SK-N-SH treated with all-trans-retinoic acid at 6 μM for 48 hours (cell line): ENCODE results near the gene ZFAND5.

ENCODE experiments used
- ATAC-seq: fragments of 200-7000 bp; cut with Tn5 transposase; 3 replicates; pipeline ENCODE4 v1.9.1; 2020; ENCODE audit warnings: mild to moderate bottlenecking, moderate library complexity
- ARNTL ChIP-seq: fragments of 450-650 bp; formaldehyde crosslinking; IDR thresholded peaks from 2 replicates; pipeline ENCODE4 v1.5.0; 2020; ENCODE audit warnings: low read depth, mild to moderate bottlenecking, moderate library complexity, borderline replicate concordance
- CSDC2 ChIP-seq: fragments of 250-450 bp; sonication (Bioruptor Pico); IDR thresholded peaks from 2 replicates; pipeline ENCODE4 v1.5.0; 2020; ENCODE audit warnings: mild to moderate bottlenecking, moderate library complexity
- ESRRG ChIP-seq: fragments of 250-450 bp; sonication (Bioruptor Pico); IDR thresholded peaks from 2 replicates; pipeline ENCODE4 v1.6.1; 2021; ENCODE audit warnings: mild to moderate bottlenecking
- GLIS3 ChIP-seq: fragments of 250-450 bp; sonication (Bioruptor Pico); IDR thresholded peaks from 2 replicates; pipeline ENCODE4 v1.5.0; 2020; ENCODE audit warnings: mild to moderate bottlenecking, moderate library complexity
- ISL1 ChIP-seq: fragments of 250-450 bp; sonication (Bioruptor Pico); IDR thresholded peaks from 2 replicates; pipeline ENCODE4 v2.1.2; 2022; ENCODE audit warnings: mild to moderate bottlenecking, moderate library complexity
- OSR1 ChIP-seq: fragments of 250-450 bp; sonication (Bioruptor Pico); IDR thresholded peaks from 2 replicates; pipeline ENCODE4 v1.8.0; 2022; ENCODE audit warnings: moderate library complexity, mild to moderate bottlenecking, inconsistent platforms
- PPARA ChIP-seq: fragments of 250-450 bp; sonication (Bioruptor Pico); IDR thresholded peaks from 2 replicates; pipeline ENCODE4 v1.5.0; 2020; ENCODE audit warnings: mild to moderate bottlenecking, borderline replicate concordance
- RARB ChIP-seq: fragments of 250-450 bp; sonication (Bioruptor Pico); IDR thresholded peaks from 2 replicates; pipeline ENCODE4 v1.8.0; 2021; ENCODE audit warnings: mild to moderate bottlenecking, moderate library complexity
- SNAI2 ChIP-seq: fragments of 250-450 bp; sonication (Bioruptor Pico); IDR thresholded peaks from 2 replicates; pipeline ENCODE4 v1.5.0; 2020; ENCODE audit warnings: mild to moderate bottlenecking, moderate library complexity
- TCF4 ChIP-seq: fragments of 250-450 bp; sonication (Bioruptor Pico); IDR thresholded peaks from 2 replicates; pipeline ENCODE4 v1.8.0; 2021; ENCODE audit warnings: mild to moderate bottlenecking, moderate library complexity, borderline replicate concordance
- TOX ChIP-seq: fragments of 250-450 bp; sonication (Bioruptor Pico); IDR thresholded peaks from 2 replicates; pipeline ENCODE4 v1.8.0; 2021; ENCODE audit warnings: mild to moderate bottlenecking, moderate library complexity, borderline replicate concordance
- ZC3H10 ChIP-seq: fragments of 250-450 bp; sonication (Bioruptor Pico); IDR thresholded peaks from 2 replicates; pipeline ENCODE4 v1.5.1; 2021; ENCODE audit warnings: mild to moderate bottlenecking, moderate library complexity
- ZFP3 ChIP-seq: fragments of 250-450 bp; sonication (Bioruptor Pico); IDR thresholded peaks from 2 replicates; pipeline ENCODE4 v1.5.0; 2020; ENCODE audit warnings: mild to moderate bottlenecking, moderate library complexity
- ZFP30 ChIP-seq: fragments of 450-650 bp; formaldehyde crosslinking; IDR thresholded peaks from 2 replicates; pipeline ENCODE4 v1.5.0; 2022; ENCODE audit warnings: mild to moderate bottlenecking, moderate library complexity
- ZNF565 ChIP-seq: fragments of 450-650 bp; formaldehyde crosslinking; conservative IDR thresholded peaks from 2 replicates; pipeline ENCODE4 v1.5.0; 2020; ENCODE audit warnings: low read depth, mild to moderate bottlenecking, moderate library complexity
- ZNF70 ChIP-seq: fragments of 450-650 bp; formaldehyde crosslinking; IDR thresholded peaks from 2 replicates; pipeline ENCODE4 v1.5.0; 2020; ENCODE audit warnings: mild to moderate bottlenecking, moderate library complexity
- ZNF8 ChIP-seq: fragments of 450-650 bp; formaldehyde crosslinking; IDR thresholded peaks from 2 replicates; pipeline ENCODE4 v1.5.0; 2020; ENCODE audit warnings: mild to moderate bottlenecking, moderate library complexity
- TF ChIP-seq, protein P1 (sequence below): fragments of 250-450 bp; sonication (Bioruptor Pico); IDR thresholded peaks from 2 replicates; pipeline ENCODE4 v1.5.1; 2021; ENCODE audit warnings: mild to moderate bottlenecking, moderate library complexity
- TF ChIP-seq, protein P2 (sequence below): fragments of 250-450 bp; sonication (Bioruptor Pico); IDR thresholded peaks from 2 replicates; pipeline ENCODE4 v1.8.0; 2021; ENCODE audit warnings: low read depth, mild to moderate bottlenecking, moderate library complexity, borderline replicate concordance
- TF ChIP-seq, protein P3 (sequence below): fragments of 250-450 bp; sonication (Bioruptor Pico); IDR thresholded peaks from 2 replicates; pipeline ENCODE4 v1.5.0; 2020; ENCODE audit warnings: mild to moderate bottlenecking, moderate library complexity
- TF ChIP-seq, protein P4 (sequence below): fragments of 250-450 bp; sonication (Bioruptor Pico); IDR thresholded peaks from 2 replicates; pipeline ENCODE4 v1.8.0; 2020; ENCODE audit warnings: mild to moderate bottlenecking, moderate library complexity, borderline replicate concordance

Gene ZFAND5

DNA sequence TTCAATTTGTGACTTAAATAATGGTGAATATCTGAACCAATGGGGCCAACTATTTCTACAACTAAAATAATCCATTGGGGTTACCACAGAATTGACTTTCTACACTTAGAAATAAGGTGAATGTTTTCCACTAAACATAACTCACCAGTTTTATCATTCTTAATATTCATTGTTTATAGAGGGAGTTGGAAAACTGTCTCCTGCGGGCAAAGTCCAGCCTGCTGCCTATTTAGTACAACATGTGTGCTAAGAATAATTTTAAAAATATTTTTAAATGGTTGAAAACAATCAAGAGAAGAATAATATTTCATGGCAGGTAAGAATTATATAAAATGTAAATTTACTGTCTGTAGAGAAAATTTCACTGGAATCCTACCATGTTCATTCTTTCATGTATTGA, 45.2 kb upstream of the ZFAND5 start (continued):
- TF ChIP-seq RARB (CRISPR knock-in tag) = no peak
- TF ChIP-seq, protein P1, sequence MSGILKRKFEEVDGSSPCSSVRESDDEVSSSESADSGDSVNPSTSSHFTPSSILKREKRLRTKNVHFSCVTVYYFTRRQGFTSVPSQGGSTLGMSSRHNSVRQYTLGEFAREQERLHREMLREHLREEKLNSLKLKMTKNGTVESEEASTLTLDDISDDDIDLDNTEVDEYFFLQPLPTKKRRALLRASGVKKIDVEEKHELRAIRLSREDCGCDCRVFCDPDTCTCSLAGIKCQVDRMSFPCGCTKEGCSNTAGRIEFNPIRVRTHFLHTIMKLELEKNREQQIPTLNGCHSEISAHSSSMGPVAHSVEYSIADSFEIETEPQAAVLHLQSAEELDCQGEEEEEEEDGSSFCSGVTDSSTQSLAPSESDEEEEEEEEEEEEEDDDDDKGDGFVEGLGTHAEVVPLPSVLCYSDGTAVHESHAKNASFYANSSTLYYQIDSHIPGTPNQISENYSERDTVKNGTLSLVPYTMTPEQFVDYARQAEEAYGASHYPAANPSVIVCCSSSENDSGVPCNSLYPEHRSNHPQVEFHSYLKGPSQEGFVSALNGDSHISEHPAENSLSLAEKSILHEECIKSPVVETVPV (CRISPR knock-in tag) = no peak
- TF ChIP-seq, all 23 proteins: peak for 0

DNA sequence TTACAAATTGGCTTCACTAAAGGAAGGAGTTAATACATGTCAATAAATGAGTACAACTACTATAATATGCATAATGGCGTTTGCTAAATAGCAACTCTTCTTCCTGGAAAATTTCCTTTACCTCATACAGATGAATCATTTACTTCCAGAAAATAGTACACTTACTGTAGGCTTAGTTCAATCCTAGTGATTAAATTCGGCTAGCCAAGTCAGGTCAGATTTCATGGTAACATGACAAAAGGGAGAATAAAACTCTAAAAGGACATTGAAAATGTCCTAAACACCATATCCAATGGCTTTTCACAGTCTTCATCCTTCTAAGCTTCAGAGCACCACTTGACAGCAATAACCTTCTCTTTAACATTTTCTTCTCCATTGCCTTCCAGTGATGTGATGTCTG, 42.1 kb upstream of the ZFAND5 start:
- no peak for ATAC-seq
- TF ChIP-seq CSDC2 (CRISPR knock-in tag) (no peak), PPARA (CRISPR knock-in tag) (no peak), ZFP30 (CRISPR knock-in tag) (no peak)
- TF ChIP-seq, protein P2, sequence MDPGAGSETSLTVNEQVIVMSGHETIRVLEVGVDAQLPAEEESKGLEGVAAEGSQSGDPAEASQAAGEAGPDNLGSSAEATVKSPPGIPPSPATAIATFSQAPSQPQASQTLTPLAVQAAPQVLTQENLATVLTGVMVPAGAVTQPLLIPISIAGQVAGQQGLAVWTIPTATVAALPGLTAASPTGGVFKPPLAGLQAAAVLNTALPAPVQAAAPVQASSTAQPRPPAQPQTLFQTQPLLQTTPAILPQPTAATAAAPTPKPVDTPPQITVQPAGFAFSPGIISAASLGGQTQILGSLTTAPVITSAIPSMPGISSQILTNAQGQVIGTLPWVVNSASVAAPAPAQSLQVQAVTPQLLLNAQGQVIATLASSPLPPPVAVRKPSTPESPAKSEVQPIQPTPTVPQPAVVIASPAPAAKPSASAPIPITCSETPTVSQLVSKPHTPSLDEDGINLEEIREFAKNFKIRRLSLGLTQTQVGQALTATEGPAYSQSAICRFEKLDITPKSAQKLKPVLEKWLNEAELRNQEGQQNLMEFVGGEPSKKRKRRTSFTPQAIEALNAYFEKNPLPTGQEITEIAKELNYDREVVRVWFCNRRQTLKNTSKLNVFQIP (CRISPR knock-in tag) = no peak

DNA sequence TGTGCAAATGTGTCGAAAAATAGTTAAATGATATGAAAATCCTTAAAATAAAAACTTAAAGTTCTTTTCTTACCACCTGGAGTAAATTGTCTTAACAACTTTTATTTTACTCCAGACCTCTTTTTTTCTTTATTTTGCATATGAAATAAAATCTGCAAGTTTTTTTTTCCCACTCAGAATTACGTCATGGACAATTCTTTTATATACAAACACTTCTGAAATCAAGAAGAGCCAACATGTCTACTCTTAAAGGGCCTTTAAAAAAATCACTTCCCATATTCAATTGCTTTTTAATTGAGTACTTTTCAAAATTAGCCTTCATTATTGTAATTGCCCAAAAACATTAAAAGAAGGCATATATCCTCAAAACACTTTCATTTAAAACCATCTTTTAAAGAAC, 37.7 kb upstream of the ZFAND5 start:
- TF ChIP-seq ZNF565 (CRISPR knock-in tag) = no peak
- no peak for TF ChIP-seq TOX (CRISPR knock-in tag)
- TF ChIP-seq ISL1 (CRISPR knock-in tag) = no peak
- TF ChIP-seq SNAI2 (CRISPR knock-in tag) = no peak
- TF ChIP-seq, all 23 proteins: peak for 0
- no peak for ATAC-seq

DNA sequence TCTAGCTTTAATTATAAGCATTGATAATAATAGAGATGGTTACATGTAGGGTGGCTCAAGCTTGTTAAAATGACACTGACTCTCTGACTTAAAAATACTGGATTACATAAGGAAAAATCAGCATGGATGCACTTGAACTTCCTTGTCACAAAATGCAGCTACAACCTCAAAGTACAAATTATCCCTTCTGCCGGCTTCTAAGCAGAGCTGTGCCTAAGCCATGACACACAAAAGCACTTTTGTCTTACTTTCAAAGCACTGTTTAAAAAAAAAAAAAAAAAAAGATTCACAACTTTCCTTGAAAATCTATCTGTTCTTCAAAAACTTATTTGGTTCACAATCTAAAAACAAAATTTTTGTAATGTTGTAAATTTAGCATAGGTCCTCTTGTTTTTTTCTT, 36.4 kb upstream of the ZFAND5 start:
- ATAC-seq = no peak
- TF ChIP-seq TCF4 (CRISPR knock-in tag) (no peak), ZFP3 (CRISPR knock-in tag) (no peak), GLIS3 (CRISPR knock-in tag) (no peak), OSR1 (CRISPR knock-in tag) (no peak), RARB (CRISPR knock-in tag) (no peak)
- TF ChIP-seq, protein P3, sequence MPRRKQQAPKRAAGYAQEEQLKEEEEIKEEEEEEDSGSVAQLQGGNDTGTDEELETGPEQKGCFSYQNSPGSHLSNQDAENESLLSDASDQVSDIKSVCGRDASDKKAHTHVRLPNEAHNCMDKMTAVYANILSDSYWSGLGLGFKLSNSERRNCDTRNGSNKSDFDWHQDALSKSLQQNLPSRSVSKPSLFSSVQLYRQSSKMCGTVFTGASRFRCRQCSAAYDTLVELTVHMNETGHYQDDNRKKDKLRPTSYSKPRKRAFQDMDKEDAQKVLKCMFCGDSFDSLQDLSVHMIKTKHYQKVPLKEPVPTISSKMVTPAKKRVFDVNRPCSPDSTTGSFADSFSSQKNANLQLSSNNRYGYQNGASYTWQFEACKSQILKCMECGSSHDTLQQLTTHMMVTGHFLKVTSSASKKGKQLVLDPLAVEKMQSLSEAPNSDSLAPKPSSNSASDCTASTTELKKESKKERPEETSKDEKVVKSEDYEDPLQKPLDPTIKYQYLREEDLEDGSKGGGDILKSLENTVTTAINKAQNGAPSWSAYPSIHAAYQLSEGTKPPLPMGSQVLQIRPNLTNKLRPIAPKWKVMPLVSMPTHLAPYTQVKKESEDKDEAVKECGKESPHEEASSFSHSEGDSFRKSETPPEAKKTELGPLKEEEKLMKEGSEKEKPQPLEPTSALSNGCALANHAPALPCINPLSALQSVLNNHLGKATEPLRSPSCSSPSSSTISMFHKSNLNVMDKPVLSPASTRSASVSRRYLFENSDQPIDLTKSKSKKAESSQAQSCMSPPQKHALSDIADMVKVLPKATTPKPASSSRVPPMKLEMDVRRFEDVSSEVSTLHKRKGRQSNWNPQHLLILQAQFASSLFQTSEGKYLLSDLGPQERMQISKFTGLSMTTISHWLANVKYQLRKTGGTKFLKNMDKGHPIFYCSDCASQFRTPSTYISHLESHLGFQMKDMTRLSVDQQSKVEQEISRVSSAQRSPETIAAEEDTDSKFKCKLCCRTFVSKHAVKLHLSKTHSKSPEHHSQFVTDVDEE = no peak

DNA sequence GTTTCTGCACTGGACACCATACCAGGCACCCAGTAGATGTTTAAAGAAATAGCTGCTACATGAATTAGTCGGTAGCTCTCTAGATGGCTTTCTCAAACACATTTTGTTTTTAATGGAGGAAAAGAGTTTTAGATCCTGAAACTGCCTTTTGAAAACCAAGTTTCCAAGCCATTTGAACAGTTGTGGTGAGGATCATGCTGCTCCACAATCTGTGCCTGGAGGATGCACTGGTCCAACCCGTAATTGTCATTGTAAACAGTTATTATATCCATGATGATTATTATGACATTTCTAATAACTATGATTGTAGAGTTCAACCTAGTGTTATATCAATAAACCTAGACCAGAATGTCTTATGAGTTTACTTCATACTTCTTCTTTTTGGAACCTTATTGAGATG, 35.9 kb upstream of the ZFAND5 start:
- no peak for ATAC-seq
- TF ChIP-seq, protein P2 (CRISPR knock-in tag) = no peak
- TF ChIP-seq, protein P3 = no peak
- TF ChIP-seq ESRRG (CRISPR knock-in tag) (no peak), ZNF70 (CRISPR knock-in tag) (no peak), ZFP3 (CRISPR knock-in tag) (no peak), CSDC2 (CRISPR knock-in tag) (no peak), ZC3H10 (CRISPR knock-in tag) (no peak), TCF4 (CRISPR knock-in tag) (no peak), RARB (CRISPR knock-in tag) (no peak), ZNF8 (CRISPR knock-in tag) (no peak), ZFP30 (CRISPR knock-in tag) (no peak), ARNTL (CRISPR knock-in tag) (no peak), PPARA (CRISPR knock-in tag) (no peak), TOX (CRISPR knock-in tag) (no peak)
- TF ChIP-seq, protein P1 (CRISPR knock-in tag) = no peak
- TF ChIP-seq, protein P4, sequence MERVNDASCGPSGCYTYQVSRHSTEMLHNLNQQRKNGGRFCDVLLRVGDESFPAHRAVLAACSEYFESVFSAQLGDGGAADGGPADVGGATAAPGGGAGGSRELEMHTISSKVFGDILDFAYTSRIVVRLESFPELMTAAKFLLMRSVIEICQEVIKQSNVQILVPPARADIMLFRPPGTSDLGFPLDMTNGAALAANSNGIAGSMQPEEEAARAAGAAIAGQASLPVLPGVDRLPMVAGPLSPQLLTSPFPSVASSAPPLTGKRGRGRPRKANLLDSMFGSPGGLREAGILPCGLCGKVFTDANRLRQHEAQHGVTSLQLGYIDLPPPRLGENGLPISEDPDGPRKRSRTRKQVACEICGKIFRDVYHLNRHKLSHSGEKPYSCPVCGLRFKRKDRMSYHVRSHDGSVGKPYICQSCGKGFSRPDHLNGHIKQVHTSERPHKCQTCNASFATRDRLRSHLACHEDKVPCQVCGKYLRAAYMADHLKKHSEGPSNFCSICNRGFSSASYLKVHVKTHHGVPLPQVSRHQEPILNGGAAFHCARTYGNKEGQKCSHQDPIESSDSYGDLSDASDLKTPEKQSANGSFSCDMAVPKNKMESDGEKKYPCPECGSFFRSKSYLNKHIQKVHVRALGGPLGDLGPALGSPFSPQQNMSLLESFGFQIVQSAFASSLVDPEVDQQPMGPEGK (CRISPR knock-in tag) = no peak
